Measurements from ENCODE around the gene TMEM203.

TMEM203 gene

DNA sequence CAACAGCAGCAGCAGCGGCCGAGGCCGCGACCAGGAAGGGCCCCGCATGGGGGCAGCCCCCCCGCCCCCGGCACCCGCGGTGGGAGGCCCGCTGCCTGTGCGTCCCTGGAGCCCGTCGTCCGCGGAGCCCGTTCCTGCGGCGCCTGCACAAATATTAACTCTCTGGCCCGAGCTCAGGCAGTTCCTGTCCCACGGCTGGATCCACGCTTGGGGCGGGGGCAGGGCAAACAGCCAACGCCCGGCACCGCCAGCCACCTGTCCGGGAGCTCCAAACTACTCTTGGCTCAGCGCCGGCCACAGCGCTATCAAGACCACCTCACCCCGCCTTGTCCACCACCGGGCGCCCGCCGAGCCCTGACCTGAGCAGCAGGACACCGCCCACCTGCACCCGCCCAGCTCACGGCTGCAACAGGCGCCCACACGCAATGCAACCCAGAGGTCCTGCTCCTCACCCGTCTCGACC lies 35.5 kb downstream of the TMEM203 start, which contains the start of gene LRRC26:
Gene LRRC26 (minus strand): TSS at position 156 of the 463 bp plus-strand sequence. CDS start 108 bp downstream, at position 48.
- CTCF ChIA-PET: interaction anchor here (1.6 to 1.8 kb wide), 2 partner anchors 9 to 67 kb away, joined by 4 to 7 read pairs; no protein-coding TSS in a partner anchor

DNA sequence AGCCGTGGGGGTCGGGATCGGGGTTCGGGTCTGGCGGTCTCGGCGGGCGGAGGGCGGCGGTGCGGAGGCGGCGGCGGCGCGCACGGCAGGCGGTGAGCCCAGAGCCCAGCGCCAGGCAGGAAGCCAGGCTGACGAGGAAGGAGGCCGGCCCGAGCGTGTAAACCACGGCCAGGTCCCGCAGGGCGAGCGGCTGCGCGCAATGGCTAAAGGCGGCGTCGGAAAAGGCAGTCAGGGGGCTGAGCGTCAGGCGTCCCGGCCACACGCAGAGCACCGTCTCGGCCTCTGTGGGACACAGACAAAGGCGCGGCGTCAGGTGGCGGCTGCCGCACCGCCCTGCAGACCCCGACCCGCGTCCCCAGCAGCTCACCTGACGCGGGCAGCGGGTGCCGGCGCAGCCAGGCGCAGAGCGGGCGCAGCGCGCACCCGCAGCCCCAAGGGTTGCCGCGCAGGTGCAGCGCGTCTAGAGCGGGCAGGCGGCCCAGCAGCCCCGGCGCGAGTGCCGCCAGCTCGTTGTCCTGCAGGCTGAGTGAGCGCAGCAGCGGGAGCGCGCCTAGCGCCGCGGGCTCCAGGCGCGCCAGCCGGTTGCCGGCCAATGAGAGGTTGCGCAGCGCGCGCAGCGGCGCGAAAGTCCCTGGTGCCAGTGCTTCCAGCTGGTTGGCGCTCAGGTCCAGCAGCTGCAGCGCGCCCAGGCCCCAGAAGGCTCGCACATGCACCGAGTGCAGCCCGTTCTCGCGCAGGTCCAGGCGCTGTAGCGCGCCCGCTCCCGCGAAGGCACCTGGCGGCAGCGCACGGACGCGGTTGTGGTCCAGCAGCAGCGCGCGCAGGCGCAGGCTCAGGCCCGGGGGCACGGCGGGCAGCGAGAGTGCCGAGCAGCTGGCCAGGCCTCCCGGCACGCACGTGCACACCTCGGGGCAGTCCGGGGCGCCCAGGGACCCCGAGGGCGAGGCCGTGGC lies 36.3 kb downstream of the TMEM203 start:
- POLR2A ChIA-PET: no interaction called here
- no peak for DNase-seq (ENCODE audit: low read depth, low spot score)
- TF ChIP-seq, protein P1, sequence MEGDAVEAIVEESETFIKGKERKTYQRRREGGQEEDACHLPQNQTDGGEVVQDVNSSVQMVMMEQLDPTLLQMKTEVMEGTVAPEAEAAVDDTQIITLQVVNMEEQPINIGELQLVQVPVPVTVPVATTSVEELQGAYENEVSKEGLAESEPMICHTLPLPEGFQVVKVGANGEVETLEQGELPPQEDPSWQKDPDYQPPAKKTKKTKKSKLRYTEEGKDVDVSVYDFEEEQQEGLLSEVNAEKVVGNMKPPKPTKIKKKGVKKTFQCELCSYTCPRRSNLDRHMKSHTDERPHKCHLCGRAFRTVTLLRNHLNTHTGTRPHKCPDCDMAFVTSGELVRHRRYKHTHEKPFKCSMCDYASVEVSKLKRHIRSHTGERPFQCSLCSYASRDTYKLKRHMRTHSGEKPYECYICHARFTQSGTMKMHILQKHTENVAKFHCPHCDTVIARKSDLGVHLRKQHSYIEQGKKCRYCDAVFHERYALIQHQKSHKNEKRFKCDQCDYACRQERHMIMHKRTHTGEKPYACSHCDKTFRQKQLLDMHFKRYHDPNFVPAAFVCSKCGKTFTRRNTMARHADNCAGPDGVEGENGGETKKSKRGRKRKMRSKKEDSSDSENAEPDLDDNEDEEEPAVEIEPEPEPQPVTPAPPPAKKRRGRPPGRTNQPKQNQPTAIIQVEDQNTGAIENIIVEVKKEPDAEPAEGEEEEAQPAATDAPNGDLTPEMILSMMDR (IDR thresholded peaks at IDR 0.05; ENCODE audit: insufficient read depth, low read length, missing control alignments): no peak
- H3K4me3 ChIP-seq (ENCODE audit: low read depth, low read length): no peak overlapping the region; the same call in 1 of the 2 replicates
- CTCF ChIA-PET: interaction anchor here (1.6 to 1.8 kb wide), 2 partner anchors 9 to 67 kb away, joined by 4 to 7 read pairs; no protein-coding TSS in a partner anchor

More for the DNA sequence above, 35.5 kb downstream of the TMEM203 start, which contains the start of gene LRRC26:
- DNase-seq (ENCODE audit: low read depth, low spot score): no peak
- POLR2A ChIA-PET: interaction anchor here (1.2 kb wide), 1 partner anchor 71 kb away, joined by 4 read pairs; the partner anchor contains the start of gene TUBB4B
- no peak within 1 kb of the TSS; the same call in 1 of the 2 replicates for H3K4me3 ChIP-seq (ENCODE audit: low read depth, low read length)
- TF ChIP-seq, protein P1 (IDR thresholded peaks at IDR 0.05; ENCODE audit: insufficient read depth, low read length, missing control alignments): no peak

DNA sequence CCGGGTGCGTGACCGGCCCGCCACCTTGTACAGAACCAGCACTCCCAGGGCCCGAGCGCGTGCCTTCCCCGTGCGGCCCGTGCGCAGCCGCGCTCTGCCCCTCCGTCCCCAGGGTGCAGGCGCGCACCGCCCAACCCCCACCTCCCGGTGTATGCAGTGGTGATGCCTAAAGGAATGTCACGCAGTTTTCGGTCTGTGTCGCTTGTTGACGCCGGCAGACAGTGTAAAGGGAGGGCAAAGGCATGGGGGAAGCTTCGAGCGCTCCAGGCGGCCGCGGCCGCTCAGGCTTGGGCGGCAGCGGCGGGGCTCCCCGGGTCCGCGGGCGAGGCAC lies 36.9 kb downstream of the TMEM203 start:
- TF ChIP-seq, protein P1 (IDR thresholded peaks at IDR 0.05; ENCODE audit: insufficient read depth, low read length, missing control alignments): no peak
- CTCF ChIA-PET: no interaction called here
- H3K4me3 ChIP-seq (ENCODE audit: low read depth, low read length): no peak overlapping the region
- POLR2A ChIA-PET: no interaction called here
- no peak for DNase-seq (ENCODE audit: low read depth, low spot score)

DNA sequence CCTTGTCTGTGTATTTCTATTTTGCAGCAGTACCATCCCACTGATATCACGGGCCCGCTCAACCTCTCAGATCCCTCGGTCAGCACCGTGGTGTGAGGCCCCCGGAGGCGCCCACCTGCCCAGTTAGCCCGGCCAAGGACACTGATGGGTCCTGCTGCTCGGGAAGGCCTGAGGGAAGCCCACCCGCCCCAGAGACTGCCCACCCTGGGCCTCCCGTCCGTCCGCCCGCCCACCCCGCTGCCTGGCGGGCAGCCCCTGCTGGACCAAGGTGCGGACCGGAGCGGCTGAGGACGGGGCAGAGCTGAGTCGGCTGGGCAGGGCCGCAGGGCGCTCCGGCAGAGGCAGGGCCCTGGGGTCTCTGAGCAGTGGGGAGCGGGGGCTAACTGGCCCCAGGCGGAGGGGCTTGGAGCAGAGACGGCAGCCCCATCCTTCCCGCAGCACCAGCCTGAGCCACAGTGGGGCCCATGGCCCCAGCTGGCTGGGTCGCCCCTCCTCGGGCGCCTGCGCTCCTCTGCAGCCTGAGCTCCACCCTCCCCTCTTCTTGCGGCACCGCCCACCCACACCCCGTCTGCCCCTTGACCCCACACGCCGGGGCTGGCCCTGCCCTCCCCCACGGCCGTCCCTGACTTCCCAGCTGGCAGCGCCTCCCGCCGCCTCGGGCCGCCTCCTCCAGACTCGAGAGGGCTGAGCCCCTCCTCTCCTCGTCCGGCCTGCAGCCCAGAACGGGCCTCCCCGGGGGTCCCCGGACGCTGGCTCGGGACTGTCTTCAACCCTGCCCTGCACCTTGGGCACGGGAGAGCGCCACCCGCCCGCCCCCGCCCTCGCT lies 37.5 kb downstream of the TMEM203 start:
- no peak overlapping the region for H3K4me3 ChIP-seq (ENCODE audit: low read depth, low read length)
- TF ChIP-seq, protein P1 (IDR thresholded peaks at IDR 0.05; ENCODE audit: insufficient read depth, low read length, missing control alignments): no peak
- DNase-seq (ENCODE audit: low read depth, low spot score): no peak
- POLR2A ChIA-PET: no interaction called here
- CTCF ChIA-PET: no interaction called here

DNA sequence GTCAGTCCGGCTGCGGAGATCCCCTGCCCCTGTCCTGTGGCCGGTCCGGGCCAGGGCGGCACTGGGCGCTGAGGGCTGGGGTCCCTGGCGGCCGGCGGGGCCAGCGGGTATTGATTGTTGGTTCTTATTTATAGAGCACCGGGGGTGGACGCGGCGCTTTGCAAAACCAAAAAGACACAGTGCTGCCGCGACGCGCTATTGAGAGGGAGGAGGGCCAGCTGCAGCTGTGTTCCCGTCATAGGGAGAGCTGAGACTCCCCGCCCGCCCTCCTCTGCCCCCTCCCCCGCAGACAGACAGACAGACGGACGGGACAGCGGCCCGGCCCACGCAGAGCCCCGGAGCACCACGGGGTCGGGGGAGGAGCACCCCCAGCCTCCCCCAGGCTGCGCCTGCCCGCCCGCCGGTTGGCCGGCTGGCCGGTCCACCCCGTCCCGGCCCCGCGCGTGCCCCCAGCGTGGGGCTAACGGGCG lies 38.1 kb downstream of the TMEM203 start:
- TF ChIP-seq, protein P1 (IDR thresholded peaks at IDR 0.05; ENCODE audit: insufficient read depth, low read length, missing control alignments): no peak
- ChIA-PET CTCF (interaction anchor here (1.9 kb wide), 1 partner anchor 10 kb away, joined by 6 read pairs; no protein-coding TSS in a partner anchor), POLR2A (no interaction called here)
- no peak overlapping the region for H3K4me3 ChIP-seq (ENCODE audit: low read depth, low read length)
- DNase-seq (ENCODE audit: low read depth, low spot score): no peak
